Subcutaneous abdominal adipose tissue (tissue), 5 donors: ENCODE results near the gene ABRAXAS1.
"Not testable (repeated sequence)": the region's sequence is repeated elsewhere in the genome, so short reads cannot be mapped to it uniquely, and the experiment has no call there.

Experiments used
- H3K27ac ChIP-seq: one replicate; pipeline ENCODE4 v1.7.0; 2013; ENCODE audit warnings: low read depth, mild to moderate bottlenecking, inconsistent platforms, low read length, moderate library complexity
- H3K27me3 ChIP-seq, 5 donors: one replicate each; pipeline ENCODE4 v1.7.0; 2013; ENCODE audit warnings: low read length in 5 of 5, inconsistent platforms in 1 of 5; ENCODE audit not compliant: control insufficient read depth in 5 of 5, insufficient read depth in 4 of 5
- H3K36me3 ChIP-seq, 5 donors: one replicate each; pipeline ENCODE4 v1.7.0; 2013; ENCODE audit warnings: low read length in 5 of 5; ENCODE audit not compliant: control insufficient read depth in 5 of 5, insufficient read depth in 5 of 5
- H3K4me1 ChIP-seq, 5 donors: one replicate each; pipeline ENCODE4 v1.7.0; 2013; ENCODE audit warnings: low read length in 5 of 5, mild to moderate bottlenecking in 3 of 5, moderate library complexity in 1 of 5; ENCODE audit not compliant: control insufficient read depth in 5 of 5, insufficient read depth in 5 of 5
- H3K4me3 ChIP-seq, 5 donors: one replicate each; pipeline ENCODE4 v1.7.0; 2013; ENCODE audit warnings: low read length in 5 of 5, low read depth in 1 of 5
- H3K9ac ChIP-seq, 5 donors: one replicate each; pipeline ENCODE4 v1.7.0; 2013; ENCODE audit warnings: low read length in 5 of 5, mild to moderate bottlenecking in 4 of 5, moderate library complexity in 3 of 5
- H3K9me3 ChIP-seq, 5 donors: one replicate each; pipeline ENCODE4 v1.7.0; 2013; ENCODE audit warnings: low read length in 5 of 5; ENCODE audit not compliant: control insufficient read depth in 5 of 5
- donor health status: healthy.
- donor health status: healthy.
- donor health status: healthy.
- donor health status: healthy.
- donor health status: healthy.

Gene ABRAXAS1

DNA sequence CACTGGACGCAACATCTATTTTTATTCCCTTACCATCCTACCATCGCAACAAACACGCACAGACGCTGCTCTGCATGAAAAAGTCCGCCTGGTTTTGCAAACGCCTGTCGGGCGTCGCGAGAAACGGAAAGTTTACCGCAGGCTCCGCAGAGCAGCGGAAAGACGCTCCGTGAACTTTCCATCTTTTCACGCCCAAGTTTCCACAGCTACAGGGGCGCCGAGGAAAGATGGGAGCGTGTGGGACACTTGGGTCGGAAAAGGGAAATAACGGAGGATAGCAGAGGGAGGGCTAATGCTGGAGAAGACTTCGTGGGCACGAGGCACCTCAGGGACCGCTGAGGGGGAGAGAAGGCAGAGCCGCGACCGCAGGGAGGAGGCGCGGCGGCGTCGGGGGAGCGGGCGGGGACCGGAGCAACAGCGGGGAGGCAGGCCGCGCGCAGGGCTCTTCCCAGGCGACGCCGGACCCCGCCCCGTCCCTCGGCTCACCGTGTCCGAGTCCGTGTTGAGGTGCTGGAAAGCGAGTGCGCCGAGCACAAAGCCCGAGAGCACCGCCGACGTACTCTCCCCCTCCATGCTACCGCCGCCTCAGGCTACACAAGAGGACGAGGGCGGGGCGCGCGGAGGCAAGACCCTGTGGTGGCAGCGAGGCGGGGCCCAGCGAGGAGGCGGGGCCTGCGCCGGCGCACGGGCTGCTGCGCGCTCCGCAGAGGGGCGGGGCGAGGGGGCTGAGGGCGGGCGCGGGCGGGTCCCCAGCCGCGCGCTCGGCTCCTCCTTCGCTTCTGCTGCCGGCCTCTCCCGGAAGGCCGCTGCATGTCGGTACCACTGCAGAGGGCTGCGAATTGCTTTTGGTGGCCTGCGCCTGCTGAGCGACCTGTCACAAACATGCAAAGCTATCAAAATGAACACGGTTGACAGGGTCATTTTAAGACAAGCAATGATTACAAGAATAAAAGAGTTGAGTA, at the start of gene ABRAXAS1:
TSS of gene ABRAXAS1 (minus strand) at position 601 of the 962 bp plus-strand sequence. CDS start at position 573, 28 bp downstream.
- H3K4me3 ChIP-seq = peak within 1 kb of the TSS; percentile 85 to 97 (median 93)
- no peaks in the 10 kb centered on the region for H3K9me3 ChIP-seq
- H3K9ac ChIP-seq = peak within 1 kb of the TSS; percentile 54 to 88 (median 74)
- peaks cover 0 to 16% (median 14%) of the 10 kb centered on the region in 5 donors for H3K4me1 ChIP-seq
- H3K36me3 ChIP-seq = peaks cover 0 to 1% (median 0%) of the 10 kb centered on the region in 5 donors
- H3K27me3 ChIP-seq = no peaks in the 10 kb centered on the region
- H3K27ac ChIP-seq = peak within 1 kb of the TSS; percentile 54

DNA sequence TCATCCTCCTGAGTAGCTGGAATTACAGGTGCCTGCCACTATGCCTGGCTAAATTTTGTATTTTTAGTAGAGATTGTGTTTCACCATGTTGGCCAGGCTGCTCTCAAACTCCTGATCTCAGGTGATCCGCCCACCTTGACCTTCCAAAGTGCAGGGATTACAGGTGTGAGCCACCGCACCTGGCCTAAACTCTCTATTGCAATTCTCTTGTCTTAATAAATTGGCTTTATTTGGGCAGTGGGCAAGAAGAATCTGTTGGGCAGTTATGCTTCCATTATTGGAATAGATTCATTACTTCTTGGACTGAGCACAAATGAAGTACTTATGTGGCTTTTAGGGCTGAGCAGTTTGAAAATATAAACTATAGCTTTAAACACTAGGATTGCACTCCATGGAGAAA, 42.8 kb upstream of the ABRAXAS1 start:
- Histone ChIP-seq H3K9ac (no peak overlapping the region), H3K4me3 (no peak overlapping the region), H3K27me3 (peaks cover 0 to 6% (median 0%) of the 10 kb centered on the region in 5 donors), H3K9me3 (peaks cover 0 to 18% (median 14%) of the 10 kb centered on the region in 5 donors), H3K4me1 (no peaks in the 10 kb centered on the region), H3K36me3 (no peaks in the 10 kb centered on the region), H3K27ac (no peak overlapping the region)

DNA sequence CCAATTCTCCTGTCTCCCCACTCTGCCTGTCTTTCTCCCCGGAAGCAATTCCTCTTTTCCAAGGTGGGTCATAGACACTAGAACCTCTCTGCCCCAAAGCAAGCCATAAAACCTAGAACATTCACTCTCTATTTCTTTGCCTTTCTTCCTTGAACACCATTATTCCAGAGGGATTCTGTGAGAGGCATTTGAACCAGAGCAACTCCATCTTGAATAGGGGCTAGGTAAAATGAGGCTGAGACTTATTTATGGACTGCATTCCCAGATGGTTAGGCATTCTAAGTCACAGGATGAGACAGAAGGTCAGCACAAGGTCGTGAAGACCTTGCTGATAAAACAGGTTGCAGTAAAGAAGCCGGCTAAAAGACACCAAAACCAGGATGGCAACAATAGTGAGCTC, 37.3 kb upstream of the ABRAXAS1 start:
- H3K9ac ChIP-seq = no peak overlapping the region
- H3K36me3 ChIP-seq = no peaks in the 10 kb centered on the region
- H3K27me3 ChIP-seq = no peaks in the 10 kb centered on the region
- no peak overlapping the region for H3K27ac ChIP-seq
- peaks cover 0 to 10% (median 5%) of the 10 kb centered on the region in 5 donors for H3K9me3 ChIP-seq
- H3K4me3 ChIP-seq = no peak overlapping the region
- H3K4me1 ChIP-seq = no peaks in the 10 kb centered on the region

DNA sequence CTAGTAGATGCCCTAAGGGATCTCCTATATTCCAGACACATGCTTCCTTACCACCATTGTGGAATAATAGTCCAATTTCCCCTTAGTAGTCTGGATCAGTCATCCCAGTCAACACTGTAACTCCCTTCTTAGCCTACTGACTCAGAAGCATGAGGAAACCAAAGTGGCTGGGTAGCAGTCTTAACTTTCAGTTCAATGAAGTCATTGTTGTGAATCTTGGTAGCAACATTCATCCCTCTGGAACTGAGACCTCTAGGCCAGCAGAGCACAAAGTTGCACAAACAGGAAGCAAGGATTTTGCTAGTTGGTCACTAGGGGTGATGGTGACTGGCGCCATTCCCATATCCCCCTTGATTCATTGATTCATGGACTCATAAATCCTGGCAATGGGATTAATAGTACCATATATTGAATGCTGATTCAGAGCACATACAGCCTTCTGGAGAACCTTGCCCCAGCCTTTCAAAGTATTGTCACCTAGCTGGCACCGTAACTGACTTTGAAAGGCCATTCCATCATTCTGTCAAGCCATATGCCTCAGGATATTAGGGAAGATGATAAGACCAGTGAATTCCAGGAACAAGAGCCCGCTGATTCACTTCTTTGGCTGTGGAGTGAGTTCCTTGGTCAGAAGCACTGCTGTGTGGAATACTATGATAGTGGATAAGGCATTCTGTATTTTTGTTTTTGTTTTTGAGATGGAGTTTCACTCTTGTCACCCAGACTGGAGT, 31.3 kb upstream of the ABRAXAS1 start:
- Histone ChIP-seq H3K4me3 (no peak overlapping the region), H3K27ac (no peak overlapping the region), H3K36me3 (no peaks in the 10 kb centered on the region), H3K4me1 (no peaks in the 10 kb centered on the region), H3K9me3 (no peaks in the 10 kb centered on the region), H3K9ac (no peak overlapping the region), H3K27me3 (no peaks in the 10 kb centered on the region)

DNA sequence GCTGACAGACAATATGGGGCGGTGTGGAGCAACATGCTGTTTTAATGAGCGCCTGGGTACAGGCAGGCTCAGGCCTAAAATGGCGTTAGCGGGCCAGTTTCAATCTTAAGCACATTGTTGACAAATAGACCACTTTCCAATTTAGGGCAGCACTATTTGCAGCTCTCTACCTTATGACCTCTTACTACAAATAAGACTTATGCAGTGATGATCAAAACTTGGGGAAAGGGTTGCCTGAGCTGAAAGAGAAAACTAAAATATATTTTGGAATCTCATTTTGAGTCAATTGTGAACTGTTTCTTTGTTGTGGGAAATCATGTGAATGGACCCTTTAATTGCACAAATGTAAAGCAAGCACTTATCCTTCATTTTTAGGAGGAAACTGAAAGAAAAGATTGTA, 25.5 kb upstream of the ABRAXAS1 start:
- H3K27ac ChIP-seq = no peak overlapping the region
- no peaks in the 10 kb centered on the region for H3K27me3 ChIP-seq
- H3K36me3 ChIP-seq = no peaks in the 10 kb centered on the region
- H3K9ac ChIP-seq = no peak overlapping the region
- H3K9me3 ChIP-seq = no peaks in the 10 kb centered on the region
- no peaks in the 10 kb centered on the region for H3K4me1 ChIP-seq
- H3K4me3 ChIP-seq = no peak overlapping the region

DNA sequence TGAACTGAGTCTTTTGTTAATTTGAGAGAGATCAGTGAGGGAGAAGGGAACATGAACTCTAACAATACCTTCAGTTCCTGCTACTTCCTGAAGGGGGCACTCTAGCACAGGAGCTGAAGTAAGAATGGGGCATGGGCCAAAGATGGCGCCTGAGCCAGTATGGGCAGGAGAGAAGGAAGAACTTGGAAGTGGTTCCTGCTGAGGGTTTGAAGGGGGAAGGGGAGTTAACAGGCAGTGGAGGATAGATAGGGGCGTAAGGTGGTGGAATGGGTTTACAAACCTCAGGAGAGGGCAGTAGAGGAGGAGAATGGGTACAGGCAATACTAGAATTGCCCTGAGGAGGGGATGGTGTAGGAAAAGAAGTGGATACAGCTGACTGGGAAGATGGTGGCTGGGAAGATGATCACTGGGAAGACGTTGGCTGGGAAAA, 24.3 kb upstream of the ABRAXAS1 start:
- not testable (repeated sequence) for H3K4me3 ChIP-seq, H3K9me3 ChIP-seq, H3K27me3 ChIP-seq, H3K27ac ChIP-seq, H3K36me3 ChIP-seq, H3K9ac ChIP-seq, H3K4me1 ChIP-seq

DNA sequence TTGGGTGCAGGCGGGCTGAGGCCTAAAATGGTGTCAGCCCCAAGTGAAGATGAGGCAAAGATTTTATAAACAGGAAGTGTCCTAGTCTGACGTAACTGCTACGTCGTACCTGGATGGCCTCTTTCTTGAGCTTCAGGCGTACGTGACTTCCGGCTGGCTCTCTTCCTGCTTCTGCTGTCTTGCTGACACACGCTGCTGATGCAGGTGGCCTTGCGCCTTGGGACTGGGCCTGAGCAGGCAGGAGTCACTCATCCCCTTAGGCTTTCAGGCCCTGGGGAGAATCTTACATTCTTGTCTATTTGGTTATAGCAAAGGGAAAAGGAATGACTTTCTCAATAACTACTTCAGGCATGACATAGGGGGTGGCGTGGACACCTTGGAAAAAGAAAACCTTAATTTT, 20.1 kb upstream of the ABRAXAS1 start:
- Histone ChIP-seq H3K9ac (no peak overlapping the region), H3K27ac (no peak overlapping the region), H3K4me3 (no peak overlapping the region), H3K9me3 (no peaks in the 10 kb centered on the region), H3K27me3 (no peaks in the 10 kb centered on the region), H3K36me3 (no peaks in the 10 kb centered on the region), H3K4me1 (no peaks in the 10 kb centered on the region)

DNA sequence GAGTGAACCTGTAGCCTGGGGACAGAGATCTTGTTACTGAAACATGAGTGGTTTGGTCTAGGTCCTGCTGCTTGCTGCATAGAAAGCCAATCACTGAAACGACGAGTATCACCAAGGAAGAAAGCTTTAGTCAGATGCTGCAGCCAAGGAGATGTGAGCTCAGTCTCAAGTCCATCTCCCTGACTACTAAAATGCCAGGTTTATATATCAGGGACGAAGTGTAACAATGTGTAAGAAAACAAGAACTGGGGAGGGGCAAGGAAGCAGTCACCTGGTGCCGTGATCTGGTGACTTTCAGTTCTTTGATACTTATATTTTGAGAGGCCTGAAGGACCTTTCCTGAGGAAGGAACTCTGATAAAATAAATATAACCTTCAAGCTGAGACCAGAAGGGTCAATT, 19.6 kb upstream of the ABRAXAS1 start:
- Histone ChIP-seq H3K27ac (no peak overlapping the region), H3K4me1 (no peaks in the 10 kb centered on the region), H3K36me3 (no peaks in the 10 kb centered on the region), H3K9ac (no peak overlapping the region), H3K4me3 (no peak overlapping the region), H3K27me3 (no peaks in the 10 kb centered on the region), H3K9me3 (no peaks in the 10 kb centered on the region)

DNA sequence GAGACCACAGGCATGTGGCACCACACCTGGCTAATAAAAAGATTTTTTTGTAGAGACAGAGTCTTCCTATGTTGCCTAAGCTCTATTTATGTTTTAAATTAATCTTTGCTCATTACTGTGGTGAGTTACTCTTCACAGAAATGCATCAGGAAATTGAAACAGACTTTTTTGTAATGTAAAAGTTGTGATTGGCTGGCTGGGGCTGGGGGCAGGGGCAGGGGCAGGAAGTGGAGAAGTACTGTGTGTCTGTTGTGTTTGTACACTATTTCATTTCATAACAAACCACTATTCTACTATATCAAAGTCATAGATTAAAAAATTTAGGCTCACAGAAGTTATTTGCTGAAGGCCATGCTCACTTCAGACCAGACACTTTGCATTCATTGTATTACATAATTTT, 19.1 kb upstream of the ABRAXAS1 start:
- H3K9ac ChIP-seq = no peak overlapping the region
- H3K9me3 ChIP-seq = no peaks in the 10 kb centered on the region
- no peaks in the 10 kb centered on the region for H3K36me3 ChIP-seq
- no peak overlapping the region for H3K4me3 ChIP-seq
- H3K27ac ChIP-seq = no peak overlapping the region
- H3K4me1 ChIP-seq = no peaks in the 10 kb centered on the region
- H3K27me3 ChIP-seq = no peaks in the 10 kb centered on the region

DNA sequence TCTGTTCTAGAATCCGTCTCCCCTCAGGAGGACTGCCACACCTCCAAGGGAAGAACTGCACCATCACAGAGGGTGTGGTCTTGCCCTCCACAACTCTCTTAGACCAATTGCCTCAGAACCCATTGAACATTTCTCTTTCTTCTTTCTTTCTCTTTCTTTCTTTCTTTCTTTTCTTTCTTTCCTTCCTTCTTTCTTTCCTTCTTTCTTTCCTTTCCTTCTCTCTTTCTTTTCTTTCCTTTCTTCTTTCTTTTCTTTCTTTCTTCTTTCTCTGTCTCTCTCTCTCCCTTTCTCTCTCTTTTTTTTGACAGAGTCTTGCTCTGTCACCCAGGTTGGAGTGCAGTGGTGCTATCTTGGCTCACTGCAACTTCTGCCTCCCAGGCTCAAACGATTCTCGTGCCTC, 16.8 kb upstream of the ABRAXAS1 start:
- not testable (repeated sequence) for H3K36me3 ChIP-seq, H3K27me3 ChIP-seq, H3K27ac ChIP-seq, H3K4me1 ChIP-seq, H3K4me3 ChIP-seq, H3K9ac ChIP-seq, H3K9me3 ChIP-seq
